Measurements from ENCODE around the gene FOLH1. TPM values are rescaled to one million over a fixed set of nuclear protein-coding genes. Genes with fewer than 3 reads are reported as not detected.

FOLH1 gene
- total RNA-seq, 1 experiment from 2014 or later = not detected

Other genes starting within 250 kb of the FOLH1 start
- not detected in 2 replicates for gene TRIM51G, start 224.7 kb downstream of the FOLH1 start, total RNA-seq (2014; rRNA removed; shearing (Covaris generic))
- gene TRIM49B, start 179.8 kb downstream of the FOLH1 start, total RNA-seq (2014; rRNA removed; shearing (Covaris generic)) = not detected in 2 replicates
- gene TRIM64C, start 149.5 kb downstream of the FOLH1 start, total RNA-seq (2014; rRNA removed; shearing (Covaris generic)) = not detected in 2 replicates